A673 (cell line): Measurements from ENCODE around the gene DSCAM.

Source experiments
- CTCF ChIP-seq: fragments of 300-800, 200-600 bp; sonication (generic); conservative IDR thresholded peaks from 2 replicates; pipeline ENCODE4 v1.5.1; 2017; ENCODE audit warnings: low read depth, mild to moderate bottlenecking, antibody characterized with exemption, low read length, moderate library complexity, mixed read lengths
- EZH2 ChIP-seq: fragments of 200-600 bp; sonication (generic); IDR thresholded peaks from 2 replicates; pipeline ENCODE4 v1.6.1; 2017; ENCODE audit warnings: borderline replicate concordance, low read depth, mild to moderate bottlenecking, mixed read lengths, antibody characterized with exemption, low read length; ENCODE audit not compliant: poor library complexity, severe bottlenecking

GRCh38 chr21:40257342-40257741, 589.6 kb downstream of the DSCAM start:
- TF ChIP-seq CTCF (no peak), EZH2 (no peak)
